ENCODE measurements around the gene RCL1.

Gene RCL1

DNA sequence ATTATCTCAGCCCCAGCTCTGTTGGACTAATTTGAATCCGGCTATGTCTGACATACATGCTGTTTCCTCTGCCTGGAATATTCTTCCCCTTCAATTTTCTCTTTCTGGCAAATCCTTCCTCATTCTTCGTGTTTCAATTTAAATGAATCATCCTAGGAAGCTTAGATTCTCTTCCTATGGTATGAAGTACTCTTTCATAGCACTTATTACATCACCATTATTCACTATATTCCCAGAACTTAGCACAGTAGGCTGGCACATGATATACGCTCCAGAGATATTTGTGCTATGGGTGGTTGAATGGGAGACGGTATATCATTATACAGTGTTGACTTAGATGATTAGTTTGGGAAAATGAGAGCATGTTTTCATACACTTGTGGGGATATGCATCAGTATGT is 101.3 kb downstream of the RCL1 start:
- TF ChIP-seq POLR2AphosphoS5 (IDR thresholded peaks at IDR 0.05; ENCODE audit: low read depth, low read length) (no peak), TAF1 (IDR thresholded peaks at IDR 0.05; ENCODE audit: borderline replicate concordance, insufficient read depth, low read length) (no peak), FOXP2 (optimal IDR thresholded peaks at IDR 0.05; ENCODE audit: borderline replicate concordance, extremely low read depth, extremely low read length, insufficient read depth) (no peak), SIN3A (IDR thresholded peaks at IDR 0.05; ENCODE audit: borderline replicate concordance, insufficient read depth, low read length) (no peak)
- TF ChIP-seq, protein P1, sequence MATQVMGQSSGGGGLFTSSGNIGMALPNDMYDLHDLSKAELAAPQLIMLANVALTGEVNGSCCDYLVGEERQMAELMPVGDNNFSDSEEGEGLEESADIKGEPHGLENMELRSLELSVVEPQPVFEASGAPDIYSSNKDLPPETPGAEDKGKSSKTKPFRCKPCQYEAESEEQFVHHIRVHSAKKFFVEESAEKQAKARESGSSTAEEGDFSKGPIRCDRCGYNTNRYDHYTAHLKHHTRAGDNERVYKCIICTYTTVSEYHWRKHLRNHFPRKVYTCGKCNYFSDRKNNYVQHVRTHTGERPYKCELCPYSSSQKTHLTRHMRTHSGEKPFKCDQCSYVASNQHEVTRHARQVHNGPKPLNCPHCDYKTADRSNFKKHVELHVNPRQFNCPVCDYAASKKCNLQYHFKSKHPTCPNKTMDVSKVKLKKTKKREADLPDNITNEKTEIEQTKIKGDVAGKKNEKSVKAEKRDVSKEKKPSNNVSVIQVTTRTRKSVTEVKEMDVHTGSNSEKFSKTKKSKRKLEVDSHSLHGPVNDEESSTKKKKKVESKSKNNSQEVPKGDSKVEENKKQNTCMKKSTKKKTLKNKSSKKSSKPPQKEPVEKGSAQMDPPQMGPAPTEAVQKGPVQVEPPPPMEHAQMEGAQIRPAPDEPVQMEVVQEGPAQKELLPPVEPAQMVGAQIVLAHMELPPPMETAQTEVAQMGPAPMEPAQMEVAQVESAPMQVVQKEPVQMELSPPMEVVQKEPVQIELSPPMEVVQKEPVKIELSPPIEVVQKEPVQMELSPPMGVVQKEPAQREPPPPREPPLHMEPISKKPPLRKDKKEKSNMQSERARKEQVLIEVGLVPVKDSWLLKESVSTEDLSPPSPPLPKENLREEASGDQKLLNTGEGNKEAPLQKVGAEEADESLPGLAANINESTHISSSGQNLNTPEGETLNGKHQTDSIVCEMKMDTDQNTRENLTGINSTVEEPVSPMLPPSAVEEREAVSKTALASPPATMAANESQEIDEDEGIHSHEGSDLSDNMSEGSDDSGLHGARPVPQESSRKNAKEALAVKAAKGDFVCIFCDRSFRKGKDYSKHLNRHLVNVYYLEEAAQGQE (IDR thresholded peaks at IDR 0.05; ENCODE audit: insufficient read depth in 1 of 2, low read depth in 2 of 2, low read length in 2 of 2), result no peak

DNA sequence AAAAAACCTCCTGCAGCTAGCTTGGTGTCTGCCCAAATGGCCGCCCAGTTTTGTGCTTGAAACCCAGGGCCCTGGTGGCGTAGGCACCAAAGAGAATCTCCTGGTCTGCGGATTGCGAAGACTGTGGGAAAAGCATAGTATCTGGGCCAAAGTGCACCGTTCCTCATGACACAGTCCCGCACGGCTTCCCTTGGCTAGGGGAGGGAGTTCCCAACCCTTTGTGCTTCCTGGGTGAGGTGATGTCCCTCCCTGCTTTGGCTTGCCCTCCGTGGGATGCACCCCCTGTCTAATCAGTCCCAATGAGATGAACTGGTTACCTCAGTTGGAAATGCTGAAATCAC is 109.4 kb downstream of the RCL1 start:
- no peak for TF ChIP-seq FOXP2 (optimal IDR thresholded peaks at IDR 0.05; ENCODE audit: borderline replicate concordance, extremely low read depth, extremely low read length, insufficient read depth)
- TF ChIP-seq SIN3A (IDR thresholded peaks at IDR 0.05; ENCODE audit: borderline replicate concordance, insufficient read depth, low read length), result no peak
- no peak for TF ChIP-seq TAF1 (IDR thresholded peaks at IDR 0.05; ENCODE audit: borderline replicate concordance, insufficient read depth, low read length)
- no peak for TF ChIP-seq POLR2AphosphoS5 (IDR thresholded peaks at IDR 0.05; ENCODE audit: low read depth, low read length)
- TF ChIP-seq, protein P1 (IDR thresholded peaks at IDR 0.05; ENCODE audit: insufficient read depth in 1 of 2, low read depth in 2 of 2, low read length in 2 of 2), result no peak

DNA sequence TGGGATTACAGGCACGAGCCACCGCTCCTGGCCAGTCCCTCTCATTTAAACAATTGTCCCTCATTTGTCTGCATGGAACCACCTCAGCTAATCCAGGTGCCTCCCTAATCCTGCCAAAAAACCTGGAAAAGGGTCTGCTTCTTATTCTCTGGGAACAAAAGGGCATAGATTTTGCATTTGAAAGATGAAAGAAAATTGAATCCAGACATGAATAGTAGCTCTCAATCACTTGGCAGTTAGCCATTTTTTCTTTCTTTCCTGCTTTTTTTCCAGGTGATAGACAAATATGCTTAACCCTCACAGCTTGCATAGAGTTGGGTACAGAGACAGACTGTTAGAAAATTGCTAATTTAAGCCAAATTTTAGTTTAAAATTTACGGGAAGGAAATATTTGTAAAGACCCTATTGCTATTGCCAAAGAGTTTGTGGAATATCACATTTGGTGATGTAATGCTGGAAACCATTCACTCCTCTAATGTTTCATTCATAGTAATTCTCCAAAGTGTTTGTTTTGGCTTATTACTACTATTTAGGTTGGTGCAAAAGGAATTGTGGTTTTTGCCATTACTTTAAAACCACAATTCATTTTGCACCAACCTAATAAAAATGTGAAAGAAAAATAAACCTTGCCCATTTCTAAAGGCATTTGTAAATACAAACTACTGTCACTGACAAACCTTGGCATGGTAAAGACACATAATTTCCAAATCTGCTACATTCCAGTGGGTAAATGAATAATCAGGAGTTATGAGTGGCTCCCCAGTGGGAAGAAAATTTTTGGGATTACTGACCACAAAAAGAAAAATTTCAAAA is 111.8 kb downstream of the RCL1 start:
- TF ChIP-seq, protein P1 (IDR thresholded peaks at IDR 0.05; ENCODE audit: insufficient read depth in 1 of 2, low read depth in 2 of 2, low read length in 2 of 2), result no peak
- TF ChIP-seq TAF1 (IDR thresholded peaks at IDR 0.05; ENCODE audit: borderline replicate concordance, insufficient read depth, low read length) (no peak), FOXP2 (optimal IDR thresholded peaks at IDR 0.05; ENCODE audit: borderline replicate concordance, extremely low read depth, extremely low read length, insufficient read depth) (no peak), POLR2AphosphoS5 (IDR thresholded peaks at IDR 0.05; ENCODE audit: low read depth, low read length) (no peak), SIN3A (IDR thresholded peaks at IDR 0.05; ENCODE audit: borderline replicate concordance, insufficient read depth, low read length) (no peak)

DNA sequence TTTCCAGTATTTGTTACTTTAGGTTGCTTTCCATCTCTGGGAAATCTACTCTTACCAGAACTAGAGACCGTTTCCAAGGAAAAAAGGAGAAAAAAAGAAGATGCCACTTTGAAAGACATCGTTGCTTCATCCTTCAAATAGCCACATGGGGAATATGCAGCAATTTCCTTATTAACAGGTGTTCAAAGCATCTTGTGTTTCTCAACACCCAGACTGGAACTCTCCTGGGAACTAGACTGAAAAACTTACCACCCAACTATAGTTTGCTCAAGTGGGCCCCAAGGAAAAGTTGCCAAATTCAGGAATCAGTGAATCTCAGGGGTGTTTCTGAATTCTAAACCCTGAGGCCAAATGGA is 112.4 kb downstream of the RCL1 start:
- TF ChIP-seq POLR2AphosphoS5 (IDR thresholded peaks at IDR 0.05; ENCODE audit: low read depth, low read length) (no peak), TAF1 (IDR thresholded peaks at IDR 0.05; ENCODE audit: borderline replicate concordance, insufficient read depth, low read length) (no peak)

Measured in PFSK-1 (cell line).